ENCODE measurements around the gene CD2BP2. TPM values are rescaled to one million over a fixed set of nuclear protein-coding genes. Genes with fewer than 3 reads are reported as not detected.

CD2BP2 gene
- total and polyA plus RNA-seq, 2 of the 8 experiments (the other 6 are each of a cell fraction or from before 2014, with no cell fraction given), result 22.4 to 55.3 TPM

DNA sequence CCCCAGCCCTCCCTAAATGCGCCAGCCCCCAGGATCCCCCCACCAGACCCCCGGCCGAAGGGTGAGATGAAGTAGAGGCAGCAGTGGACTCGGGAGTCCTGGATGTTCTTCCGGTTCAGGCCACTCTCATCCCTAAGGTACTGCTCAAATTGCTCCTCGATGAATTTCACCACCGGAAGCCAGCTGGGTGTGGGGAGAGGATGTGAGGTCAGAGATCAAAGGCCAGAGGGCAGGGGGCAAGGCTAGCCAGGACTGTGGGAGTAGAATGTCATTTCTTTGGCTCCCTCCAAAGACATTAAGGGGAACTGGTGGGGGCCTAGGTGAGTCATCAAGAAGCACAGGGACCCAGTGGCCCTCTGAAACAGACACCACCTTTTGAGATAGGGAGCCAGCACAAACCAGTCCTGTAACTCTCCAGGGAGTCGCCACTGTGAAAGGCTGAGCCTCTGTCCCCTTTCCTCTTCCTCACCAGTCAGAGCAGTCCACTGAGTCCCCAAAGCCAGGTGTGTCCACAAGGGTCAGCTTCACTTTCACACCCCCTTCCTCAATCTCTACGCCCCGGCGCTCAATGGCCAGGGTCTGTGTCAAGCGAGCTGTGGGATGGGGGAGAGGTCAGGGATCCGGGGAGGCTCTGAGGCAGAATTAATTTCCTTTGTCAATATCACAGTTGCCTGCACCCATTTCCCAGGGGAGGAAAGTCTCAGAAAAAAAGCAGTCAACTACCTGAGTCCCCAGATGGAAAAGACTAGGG lies 26.4 kb upstream of the CD2BP2 start:
- Histone ChIP-seq H2BK12ac (ENCODE audit: low read depth, low read length) (no peak overlapping the region), H3K4me1 (replicated peaks in 1 of 4; ENCODE audit: control insufficient read depth in 3 of 4, insufficient read depth in 4 of 4, low read length in 3 of 4) (peaks cover 0 to 6% (median 5%) of the 10 kb centered on the region in 4 experiments; a peak in 5 of 7 replicates), H3K27ac (ENCODE audit: low read depth, low read length) (no peak overlapping the region), H2BK15ac (ENCODE audit: low read length) (no peak overlapping the region), H3K4ac (replicated peaks; ENCODE audit: insufficient read length, low read depth, low read length) (no peak overlapping the region), H2BK5ac (ENCODE audit: low read depth, low read length) (no peak overlapping the region), H3K36me3 (ENCODE audit: control insufficient read depth in 2 of 4, insufficient read depth in 4 of 4, low read length in 3 of 4) (no peaks in the 10 kb centered on the region), H4K20me1 (replicated peaks in 1 of 2; ENCODE audit: control insufficient read depth in 1 of 2, insufficient read depth in 2 of 2, low read length in 2 of 2) (no peaks in the 10 kb centered on the region), H3K14ac (ENCODE audit: insufficient read length) (no peak overlapping the region), H3K23me2 (ENCODE audit: low read depth, low read length) (peaks cover 10% of the 10 kb centered on the region), H3K79me1 (ENCODE audit: low read depth, low read length) (no peaks in the 10 kb centered on the region), H4K5ac (ENCODE audit: insufficient read length, low read depth, low read length) (no peak overlapping the region), H3K4me2 (ENCODE audit: insufficient read depth in 1 of 2, low read depth in 2 of 2, low read length in 2 of 2) (no peak overlapping the region), H3K23ac (ENCODE audit: insufficient read length) (no peak overlapping the region), H2AFZ (ENCODE audit: low read length) (no peak overlapping the region), H2AK5ac (ENCODE audit: low read depth, low read length) (no peak overlapping the region), H3K4me3 (ENCODE audit: extremely low read depth in 1 of 4, insufficient read depth in 2 of 4, low read depth in 3 of 4, low read length in 4 of 4) (no peak overlapping the region), H2BK20ac (ENCODE audit: low read length) (no peak overlapping the region), H3K9me3 (ENCODE audit: insufficient read depth in 2 of 2, low read depth in 1 of 2, low read length in 1 of 2) (no peaks in the 10 kb centered on the region), H4K91ac (replicated peaks; ENCODE audit: insufficient read length, low read length) (no peak overlapping the region), H2BK120ac (replicated peaks; ENCODE audit: low read depth, low read length) (no peak overlapping the region), H3K56ac (replicated peaks; ENCODE audit: insufficient read length, low read depth, low read length) (no peak overlapping the region), H4K8ac (ENCODE audit: extremely low read depth, insufficient read depth, low read length) (no peak overlapping the region), H3K18ac (ENCODE audit: extremely low read depth, low read length) (no peak overlapping the region), H3K27me3 (replicated peaks in 1 of 4; ENCODE audit: control insufficient read depth in 3 of 4, extremely low read depth in 1 of 4, insufficient read depth in 3 of 4, low read length in 3 of 4) (no peaks in the 10 kb centered on the region), H3K79me2 (ENCODE audit: control insufficient read depth in 1 of 2, insufficient read depth in 2 of 2, low read length in 2 of 2) (no peaks in the 10 kb centered on the region), H3K9ac (replicated peaks in 1 of 4; ENCODE audit: extremely low read depth in 1 of 4, low read depth in 3 of 4, low read length in 3 of 4) (no peak overlapping the region)
- DNase-seq (ENCODE audit: low read depth in 1 of 2, low spot score in 2 of 2) (no peak), FAIRE-seq (no peak)
- WGBS, 2 experiments (ENCODE audit: extremely low coverage in 1 of 2, insufficient coverage in 1 of 2, insufficient read length in 1 of 2, insufficient replicate concordance in 2 of 2, low coverage in 1 of 2, low lambda C conversion rate in 2 of 2, missing lambda C conversion rate in 1 of 2), result 89% methylated on average over 13 of the region's 13 CpGs; no CpG with 5 or more reads in 1 of the 2 experiments
- TF ChIP-seq JUND (IDR thresholded peaks at IDR 0.05; ENCODE audit: low read length) (peak; percentile 44; the same call in 1 of the 2 replicates), SP4 (IDR thresholded peaks at IDR 0.05; ENCODE audit: low read length) (no peak)
- ChIA-PET POLR2A (ENCODE audit: partially characterized antibody) (interaction anchor here (1.1 to 13.6 kb wide), 3 partner anchors 15 to 26 kb away, joined by 3 to 151 read pairs (median 3); partner anchors contain the start of genes ZNF48 and ZNF771), CTCF (ENCODE audit: partially characterized antibody) (interaction anchor here (0.7 to 2.5 kb wide), 5 partner anchors 11 to 113 kb away, joined by 3 to 9 read pairs (median 3); no protein-coding TSS in a partner anchor)

All from H1 (cell line).